Psoas muscle (tissue), 8 donors: ENCODE measurements around the gene OVOL1. TPM values are rescaled to one million over a fixed set of nuclear protein-coding genes. Genes with fewer than 3 reads are reported as not detected.
"Not testable (repeated sequence)": the region's sequence is repeated elsewhere in the genome, so short reads cannot be mapped to it uniquely, and the experiment has no call there.

Source experiments
- ATAC-seq, 4 donors: fragments of 200-7000 bp; cut with Tn5 transposase; one replicate each; pipeline ENCODE4 v1.9.1; 2020; ENCODE audit warnings: moderate library complexity in 3 of 4, mild to moderate bottlenecking in 2 of 4
- DNase-seq, 2 donors: peaks; one replicate each; pipeline ENCODE4 v3.0.0-alpha.2; 2020
- H3K27ac ChIP-seq: fragments of 200-600 bp; one replicate; pipeline ENCODE4 v1.8.0; 2022
- H3K27me3 ChIP-seq, 3 donors: fragments of 200-600 bp in 1 of 3; one replicate each; pipeline versions ENCODE4 v1.6.1 to v1.8.0; 2013 to 2022; ENCODE audit warnings: low read length in 2 of 3, mild to moderate bottlenecking in 2 of 3, moderate library complexity in 1 of 3; ENCODE audit not compliant: insufficient read depth in 3 of 3
- H3K36me3 ChIP-seq, 2 donors: fragments of 200-600 bp in 1 of 2; one replicate each; pipeline versions ENCODE4 v1.6.1 to v1.8.0; 2013 to 2022; ENCODE audit warnings: low read depth in 1 of 2, mild to moderate bottlenecking in 1 of 2, moderate library complexity in 1 of 2; ENCODE audit not compliant: insufficient read depth in 1 of 2
- H3K4me1 ChIP-seq: fragments of 200-600 bp; one replicate; pipeline ENCODE4 v1.8.0; 2022
- H3K4me3 ChIP-seq: fragments of 200-600 bp; one replicate; pipeline ENCODE4 v1.8.0; 2022; ENCODE audit warnings: mild to moderate bottlenecking
- H3K9me3 ChIP-seq: fragments of 200-600 bp; one replicate; pipeline ENCODE4 v1.8.0; 2022
- CTCF ChIP-seq: fragments of 200-600 bp; IDR thresholded peaks from one replicate; pipeline ENCODE4 v1.8.0; 2022; ENCODE audit warnings: antibody characterized with exemption
- WGBS, 3 donors: extraction: QIAGEN DNeasy Blood & Tissue Kit; methylation state at CpG; one replicate each; pipeline versions ENCODE4 v1.1.6 to v1.1.7; 2013; 5-methylcytosine and 5-hydroxymethylcytosine counted together
- intact Hi-C, 2 donors: fragments of 100-400 bp; cut with DNase I; formaldehyde crosslinking; loops; one replicate each; pipeline versions ENCODE4 v1.11.0 to v1.14.2; 2022
- polyA plus RNA-seq, 3 donors: library from polyadenylated mRNA; stranded (reverse); fragments of 200-250 nt; gene quantifications; one replicate each; pipeline ENCODE4 v1.2.3, GENCODE V29; 2013
- total RNA-seq, 4 donors: library from RNA; stranded (reverse); fragmentation: NEBNext Ultra II Directional in 2 of 4; extraction: Animal tissue kit (Norgen Biotek cat#: 25700) in 2 of 4; gene quantifications; one replicate each; pipeline versions ENCODE4 v1.2.1 to v1.2.4, GENCODE V29; 2021 to 2023
- donor health status: healthy with polysubstance abuse.
- donor health status: DM: no; HTN: no; CAD: no; lungs with moderate emphysema.
- donor health status: Bipolar disorder and iron deficiency.
- donor health status: healthy.
- donor health status: DM: yes; HTN: yes; CAD: no.
- donor health status: DM: no; HTN: no; CAD: no.
- donor health status: DM: no; HTN: no; CAD: no.
- donor health status: DM: yes; HTN: yes; CAD: no.

Gene OVOL1
- total and polyA plus RNA-seq, 7 donors: 0.01 TPM; not detected in 6

GRCh38 chr11:65764434-65764833 lies 22.4 kb upstream of the OVOL1 start:
- WGBS, 3 donors: 68 to 75% (median 71%) methylated on average over 5 of the region's 5 CpGs
- intact Hi-C loops: no loop called here
- peaks cover 0 to 7% (median 0%) of the 10 kb centered on the region in 3 donors for H3K27me3 ChIP-seq
- no peaks in the 10 kb centered on the region for H3K4me1 ChIP-seq
- no peak for TF ChIP-seq CTCF
- no peak overlapping the region for H3K27ac ChIP-seq
- DNase-seq: no peak
- H3K9me3 ChIP-seq: no peaks in the 10 kb centered on the region
- ATAC-seq: no peak
- H3K4me3 ChIP-seq: no peak overlapping the region
- H3K36me3 ChIP-seq: no peaks in the 10 kb centered on the region

GRCh38 chr11:65766535-65766934 lies 20.3 kb upstream of the OVOL1 start:
- no peak for TF ChIP-seq CTCF
- no peaks in the 10 kb centered on the region for H3K36me3 ChIP-seq
- intact Hi-C loops: no loop called here
- no peaks in the 10 kb centered on the region for H3K4me1 ChIP-seq
- DNase-seq (no peak), ATAC-seq (no peak)
- no peaks in the 10 kb centered on the region for H3K9me3 ChIP-seq
- no peak overlapping the region for H3K4me3 ChIP-seq
- WGBS, 3 donors: 56 to 64% (median 57%) methylated on average over 7 of the region's 7 CpGs
- H3K27me3 ChIP-seq: no peaks in the 10 kb centered on the region
- H3K27ac ChIP-seq: no peak overlapping the region

DNA sequence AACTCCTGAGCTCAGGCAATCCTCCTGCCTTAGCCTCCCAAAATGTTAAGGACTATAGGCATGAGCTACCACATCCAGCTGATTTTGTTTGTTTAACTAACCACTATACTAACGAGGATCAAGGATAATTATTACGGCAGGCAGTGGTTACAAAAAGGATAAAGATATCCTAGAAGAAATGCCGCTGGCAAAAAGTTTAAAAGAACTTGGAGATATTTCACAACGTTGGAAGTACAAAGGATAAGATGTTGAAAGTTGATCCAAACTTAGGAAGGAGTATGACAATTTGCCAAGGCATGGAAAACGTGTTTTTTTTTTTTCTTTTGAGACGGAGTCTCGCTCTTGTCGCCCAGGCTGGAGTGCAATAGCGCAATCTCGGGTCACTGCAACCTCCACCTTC lies 19.5 kb upstream of the OVOL1 start:
- DNase-seq: no peak
- no peak for TF ChIP-seq CTCF
- no peak for ATAC-seq
- intact Hi-C loops: no loop called here
- no peaks in the 10 kb centered on the region for H3K36me3 ChIP-seq
- 69 to 80% (median 76%) methylated on average over 10 of the region's 10 CpGs for WGBS, 3 donors
- no peaks in the 10 kb centered on the region for H3K4me1 ChIP-seq
- no peak overlapping the region for H3K4me3 ChIP-seq
- no peaks in the 10 kb centered on the region for H3K27me3 ChIP-seq
- no peaks in the 10 kb centered on the region for H3K9me3 ChIP-seq
- no peak overlapping the region for H3K27ac ChIP-seq

DNA sequence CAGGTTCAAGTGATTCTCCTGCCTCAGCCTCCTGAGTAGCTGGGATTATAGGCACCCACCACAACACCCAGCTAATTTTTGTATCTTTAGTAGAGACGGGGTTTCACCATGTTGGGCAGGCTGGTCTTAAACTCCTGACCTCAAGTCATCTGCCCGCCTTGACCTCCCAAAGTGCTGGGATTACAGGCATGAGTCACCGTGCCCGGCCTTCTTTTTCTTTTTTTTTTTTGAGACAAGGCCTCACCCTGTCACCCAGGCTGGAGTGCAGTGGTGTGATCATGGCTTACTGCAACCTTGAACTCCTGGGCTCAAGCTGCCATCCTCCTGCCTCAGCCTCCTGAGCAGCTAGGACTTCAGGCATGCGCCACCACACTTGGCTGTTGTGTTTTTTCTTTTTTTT lies 19.1 kb upstream of the OVOL1 start:
- H3K4me3 ChIP-seq, H3K9me3 ChIP-seq, H3K27ac ChIP-seq, H3K4me1 ChIP-seq, intact Hi-C loops, DNase-seq, ATAC-seq, H3K36me3 ChIP-seq, H3K27me3 ChIP-seq: not testable (repeated sequence)
- 66 to 76% (median 75%) methylated on average over 5 of the region's 5 CpGs for WGBS, 3 donors

DNA sequence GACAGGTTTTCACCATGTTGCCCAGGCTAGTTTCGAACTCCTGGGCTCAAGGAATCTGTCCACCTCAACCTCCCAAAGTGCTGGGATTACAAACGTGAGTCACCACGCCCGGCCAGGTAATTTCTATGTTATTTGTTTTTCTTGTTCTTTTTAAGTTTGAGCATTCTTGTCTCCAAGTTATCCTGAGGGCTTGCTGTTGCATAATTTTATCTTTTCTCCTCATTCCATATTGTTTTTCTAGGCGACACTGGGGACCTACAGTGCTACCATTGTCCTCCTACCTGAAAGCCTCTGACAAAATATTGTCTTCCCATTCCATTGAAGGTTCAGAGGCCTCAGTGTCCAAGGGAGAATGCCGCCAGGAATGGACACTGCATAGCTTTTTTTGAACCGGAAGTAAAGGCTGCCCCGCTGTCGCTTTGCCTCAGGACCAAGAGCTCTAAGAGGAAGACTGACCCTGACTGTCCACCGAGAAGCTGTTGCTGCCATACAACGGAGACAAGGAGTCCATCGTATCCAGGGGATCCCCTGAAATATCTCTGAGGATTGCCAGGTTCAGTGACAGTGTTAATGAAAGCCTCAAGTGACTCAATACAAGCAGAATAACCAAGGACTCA lies 15.8 kb upstream of the OVOL1 start:
- Histone ChIP-seq H3K36me3 (no peaks in the 10 kb centered on the region), H3K4me3 (no peak overlapping the region), H3K27ac (no peak overlapping the region), H3K27me3 (no peaks in the 10 kb centered on the region), H3K9me3 (no peaks in the 10 kb centered on the region), H3K4me1 (peaks cover 3% of the 10 kb centered on the region)
- TF ChIP-seq CTCF: no peak
- ATAC-seq (no peak), DNase-seq (no peak)
- 83 to 84% (median 84%) methylated on average over 12 of the region's 12 CpGs for WGBS, 3 donors
- intact Hi-C loops: no loop called here
